GM23338 (cell line): ENCODE measurements around the gene F13A1.

Source experiments
- CREB1 ChIP-seq: fragments of 250-450 bp; sonication (Bioruptor Pico); IDR thresholded peaks from 2 replicates; pipeline ENCODE4 v1.5.0; 2020; ENCODE audit warnings: low read depth, mild to moderate bottlenecking, moderate library complexity
- EZH2 ChIP-seq: fragments of 200-600 bp; sonication (generic); IDR thresholded peaks from one replicate; pipeline ENCODE4 v1.8.0; 2017; ENCODE audit warnings: antibody characterized with exemption, mild to moderate bottlenecking, low read depth; ENCODE audit not compliant: unreplicated experiment
- EZH2phosphoT487 ChIP-seq: fragments of 200-600 bp; sonication (generic); IDR thresholded peaks from one replicate; pipeline ENCODE4 v1.8.1; 2018; ENCODE audit warnings: antibody characterized with exemption; ENCODE audit not compliant: unreplicated experiment
- JUNB ChIP-seq: IDR thresholded peaks from one replicate; pipeline ENCODE4 v1.6.1; 2016; ENCODE audit warnings: antibody characterized with exemption; ENCODE audit not compliant: unreplicated experiment
- POLR2AphosphoS5 ChIP-seq: IDR thresholded peaks from 2 replicates; pipeline ENCODE4 v1.6.1; 2016; ENCODE audit warnings: antibody characterized with exemption, low read depth
- ZNF114 ChIP-seq: fragments of 250-450 bp; sonication (Bioruptor Pico); IDR thresholded peaks from 2 replicates; pipeline ENCODE4 v1.5.0; 2020; ENCODE audit warnings: mild to moderate bottlenecking, moderate library complexity
- TF ChIP-seq, protein P1 (sequence below), 2 experiments: fragments of 200-600 bp in 1 of 2; sonication (generic) in 1 of 2; conservative IDR thresholded peaks; 2 replicates each; pipeline versions ENCODE4 v1.5.1 to v1.6.1; 2016 to 2017; ENCODE audit warnings: antibody characterized with exemption in 2 of 2, low read depth in 2 of 2, mild to moderate bottlenecking in 2 of 2, moderate library complexity in 1 of 2
- TF ChIP-seq, protein P2 (sequence below): IDR thresholded peaks from one replicate; pipeline ENCODE4 v1.6.1; 2018; ENCODE audit warnings: antibody characterized with exemption; ENCODE audit not compliant: unreplicated experiment
- TF ChIP-seq, protein P3 (sequence below): fragments of 250-450 bp; sonication (Bioruptor Pico); IDR thresholded peaks from 2 replicates; pipeline ENCODE4 v1.5.0; 2020; ENCODE audit warnings: mild to moderate bottlenecking, moderate library complexity
- TF ChIP-seq, protein P4 (sequence below): IDR thresholded peaks from 2 replicates; pipeline ENCODE4 v1.6.1; 2016; ENCODE audit warnings: antibody characterized with exemption

DNA sequence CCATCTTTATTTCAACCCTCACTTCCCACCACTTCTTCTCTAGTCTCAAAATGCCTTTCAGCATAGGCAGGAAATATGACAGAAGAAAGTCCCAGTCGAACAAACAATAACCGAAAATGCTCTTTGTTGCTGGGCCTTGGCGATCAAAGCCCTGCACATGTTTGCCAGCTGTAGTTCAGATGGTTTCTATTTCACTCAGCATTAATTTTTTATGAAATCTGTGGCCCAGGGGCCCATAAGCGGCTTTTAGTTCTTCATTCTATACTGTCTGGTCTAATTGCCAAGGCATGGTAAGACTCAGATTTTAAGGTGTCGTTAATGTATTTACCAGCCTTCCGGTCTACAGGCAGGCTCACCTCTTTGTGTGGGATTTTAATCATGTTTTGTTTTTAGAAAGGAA lies 10.9 kb upstream of the F13A1 start:
- TF ChIP-seq, protein P1, sequence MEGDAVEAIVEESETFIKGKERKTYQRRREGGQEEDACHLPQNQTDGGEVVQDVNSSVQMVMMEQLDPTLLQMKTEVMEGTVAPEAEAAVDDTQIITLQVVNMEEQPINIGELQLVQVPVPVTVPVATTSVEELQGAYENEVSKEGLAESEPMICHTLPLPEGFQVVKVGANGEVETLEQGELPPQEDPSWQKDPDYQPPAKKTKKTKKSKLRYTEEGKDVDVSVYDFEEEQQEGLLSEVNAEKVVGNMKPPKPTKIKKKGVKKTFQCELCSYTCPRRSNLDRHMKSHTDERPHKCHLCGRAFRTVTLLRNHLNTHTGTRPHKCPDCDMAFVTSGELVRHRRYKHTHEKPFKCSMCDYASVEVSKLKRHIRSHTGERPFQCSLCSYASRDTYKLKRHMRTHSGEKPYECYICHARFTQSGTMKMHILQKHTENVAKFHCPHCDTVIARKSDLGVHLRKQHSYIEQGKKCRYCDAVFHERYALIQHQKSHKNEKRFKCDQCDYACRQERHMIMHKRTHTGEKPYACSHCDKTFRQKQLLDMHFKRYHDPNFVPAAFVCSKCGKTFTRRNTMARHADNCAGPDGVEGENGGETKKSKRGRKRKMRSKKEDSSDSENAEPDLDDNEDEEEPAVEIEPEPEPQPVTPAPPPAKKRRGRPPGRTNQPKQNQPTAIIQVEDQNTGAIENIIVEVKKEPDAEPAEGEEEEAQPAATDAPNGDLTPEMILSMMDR (conservative IDR thresholded peaks at IDR 0.05; ENCODE audit: low read depth in 2 of 2), result no peak
- no peak for TF ChIP-seq EZH2
- TF ChIP-seq, protein P2, sequence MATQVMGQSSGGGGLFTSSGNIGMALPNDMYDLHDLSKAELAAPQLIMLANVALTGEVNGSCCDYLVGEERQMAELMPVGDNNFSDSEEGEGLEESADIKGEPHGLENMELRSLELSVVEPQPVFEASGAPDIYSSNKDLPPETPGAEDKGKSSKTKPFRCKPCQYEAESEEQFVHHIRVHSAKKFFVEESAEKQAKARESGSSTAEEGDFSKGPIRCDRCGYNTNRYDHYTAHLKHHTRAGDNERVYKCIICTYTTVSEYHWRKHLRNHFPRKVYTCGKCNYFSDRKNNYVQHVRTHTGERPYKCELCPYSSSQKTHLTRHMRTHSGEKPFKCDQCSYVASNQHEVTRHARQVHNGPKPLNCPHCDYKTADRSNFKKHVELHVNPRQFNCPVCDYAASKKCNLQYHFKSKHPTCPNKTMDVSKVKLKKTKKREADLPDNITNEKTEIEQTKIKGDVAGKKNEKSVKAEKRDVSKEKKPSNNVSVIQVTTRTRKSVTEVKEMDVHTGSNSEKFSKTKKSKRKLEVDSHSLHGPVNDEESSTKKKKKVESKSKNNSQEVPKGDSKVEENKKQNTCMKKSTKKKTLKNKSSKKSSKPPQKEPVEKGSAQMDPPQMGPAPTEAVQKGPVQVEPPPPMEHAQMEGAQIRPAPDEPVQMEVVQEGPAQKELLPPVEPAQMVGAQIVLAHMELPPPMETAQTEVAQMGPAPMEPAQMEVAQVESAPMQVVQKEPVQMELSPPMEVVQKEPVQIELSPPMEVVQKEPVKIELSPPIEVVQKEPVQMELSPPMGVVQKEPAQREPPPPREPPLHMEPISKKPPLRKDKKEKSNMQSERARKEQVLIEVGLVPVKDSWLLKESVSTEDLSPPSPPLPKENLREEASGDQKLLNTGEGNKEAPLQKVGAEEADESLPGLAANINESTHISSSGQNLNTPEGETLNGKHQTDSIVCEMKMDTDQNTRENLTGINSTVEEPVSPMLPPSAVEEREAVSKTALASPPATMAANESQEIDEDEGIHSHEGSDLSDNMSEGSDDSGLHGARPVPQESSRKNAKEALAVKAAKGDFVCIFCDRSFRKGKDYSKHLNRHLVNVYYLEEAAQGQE, result no peak
- TF ChIP-seq POLR2AphosphoS5, result no peak
- TF ChIP-seq EZH2phosphoT487, result no peak
- TF ChIP-seq CREB1 (CRISPR knock-in tag), result no peak
- TF ChIP-seq ZNF114 (CRISPR knock-in tag), result no peak
- TF ChIP-seq, protein P3, sequence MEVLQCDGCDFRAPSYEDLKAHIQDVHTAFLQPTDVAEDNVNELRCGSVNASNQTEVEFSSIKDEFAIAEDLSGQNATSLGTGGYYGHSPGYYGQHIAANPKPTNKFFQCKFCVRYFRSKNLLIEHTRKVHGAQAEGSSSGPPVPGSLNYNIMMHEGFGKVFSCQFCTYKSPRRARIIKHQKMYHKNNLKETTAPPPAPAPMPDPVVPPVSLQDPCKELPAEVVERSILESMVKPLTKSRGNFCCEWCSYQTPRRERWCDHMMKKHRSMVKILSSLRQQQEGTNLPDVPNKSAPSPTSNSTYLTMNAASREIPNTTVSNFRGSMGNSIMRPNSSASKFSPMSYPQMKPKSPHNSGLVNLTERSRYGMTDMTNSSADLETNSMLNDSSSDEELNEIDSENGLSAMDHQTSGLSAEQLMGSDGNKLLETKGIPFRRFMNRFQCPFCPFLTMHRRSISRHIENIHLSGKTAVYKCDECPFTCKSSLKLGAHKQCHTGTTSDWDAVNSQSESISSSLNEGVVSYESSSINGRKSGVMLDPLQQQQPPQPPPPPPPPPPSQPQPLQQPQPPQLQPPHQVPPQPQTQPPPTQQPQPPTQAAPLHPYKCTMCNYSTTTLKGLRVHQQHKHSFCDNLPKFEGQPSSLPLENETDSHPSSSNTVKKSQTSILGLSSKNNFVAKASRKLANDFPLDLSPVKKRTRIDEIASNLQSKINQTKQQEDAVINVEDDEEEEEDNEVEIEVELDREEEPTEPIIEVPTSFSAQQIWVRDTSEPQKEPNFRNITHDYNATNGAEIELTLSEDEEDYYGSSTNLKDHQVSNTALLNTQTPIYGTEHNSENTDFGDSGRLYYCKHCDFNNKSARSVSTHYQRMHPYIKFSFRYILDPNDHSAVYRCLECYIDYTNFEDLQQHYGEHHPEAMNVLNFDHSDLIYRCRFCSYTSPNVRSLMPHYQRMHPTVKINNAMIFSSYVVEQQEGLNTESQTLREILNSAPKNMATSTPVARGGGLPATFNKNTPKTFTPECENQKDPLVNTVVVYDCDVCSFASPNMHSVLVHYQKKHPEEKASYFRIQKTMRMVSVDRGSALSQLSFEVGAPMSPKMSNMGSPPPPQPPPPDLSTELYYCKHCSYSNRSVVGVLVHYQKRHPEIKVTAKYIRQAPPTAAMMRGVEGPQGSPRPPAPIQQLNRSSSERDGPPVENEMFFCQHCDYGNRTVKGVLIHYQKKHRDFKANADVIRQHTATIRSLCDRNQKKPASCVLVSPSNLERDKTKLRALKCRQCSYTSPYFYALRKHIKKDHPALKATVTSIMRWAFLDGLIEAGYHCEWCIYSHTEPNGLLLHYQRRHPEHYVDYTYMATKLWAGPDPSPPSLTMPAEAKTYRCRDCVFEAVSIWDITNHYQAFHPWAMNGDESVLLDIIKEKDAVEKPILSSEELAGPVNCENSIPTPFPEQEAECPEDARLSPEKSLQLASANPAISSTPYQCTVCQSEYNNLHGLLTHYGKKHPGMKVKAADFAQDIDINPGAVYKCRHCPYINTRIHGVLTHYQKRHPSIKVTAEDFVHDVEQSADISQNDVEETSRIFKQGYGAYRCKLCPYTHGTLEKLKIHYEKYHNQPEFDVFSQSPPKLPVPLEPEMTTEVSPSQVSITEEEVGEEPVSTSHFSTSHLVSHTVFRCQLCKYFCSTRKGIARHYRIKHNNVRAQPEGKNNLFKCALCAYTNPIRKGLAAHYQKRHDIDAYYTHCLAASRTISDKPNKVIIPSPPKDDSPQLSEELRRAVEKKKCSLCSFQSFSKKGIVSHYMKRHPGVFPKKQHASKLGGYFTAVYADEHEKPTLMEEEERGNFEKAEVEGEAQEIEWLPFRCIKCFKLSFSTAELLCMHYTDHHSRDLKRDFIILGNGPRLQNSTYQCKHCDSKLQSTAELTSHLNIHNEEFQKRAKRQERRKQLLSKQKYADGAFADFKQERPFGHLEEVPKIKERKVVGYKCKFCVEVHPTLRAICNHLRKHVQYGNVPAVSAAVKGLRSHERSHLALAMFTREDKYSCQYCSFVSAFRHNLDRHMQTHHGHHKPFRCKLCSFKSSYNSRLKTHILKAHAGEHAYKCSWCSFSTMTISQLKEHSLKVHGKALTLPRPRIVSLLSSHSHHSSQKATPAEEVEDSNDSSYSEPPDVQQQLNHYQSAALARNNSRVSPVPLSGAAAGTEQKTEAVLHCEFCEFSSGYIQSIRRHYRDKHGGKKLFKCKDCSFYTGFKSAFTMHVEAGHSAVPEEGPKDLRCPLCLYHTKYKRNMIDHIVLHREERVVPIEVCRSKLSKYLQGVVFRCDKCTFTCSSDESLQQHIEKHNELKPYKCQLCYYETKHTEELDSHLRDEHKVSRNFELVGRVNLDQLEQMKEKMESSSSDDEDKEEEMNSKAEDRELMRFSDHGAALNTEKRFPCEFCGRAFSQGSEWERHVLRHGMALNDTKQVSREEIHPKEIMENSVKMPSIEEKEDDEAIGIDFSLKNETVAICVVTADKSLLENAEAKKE (CRISPR knock-in tag), result no peak
- TF ChIP-seq, protein P4, sequence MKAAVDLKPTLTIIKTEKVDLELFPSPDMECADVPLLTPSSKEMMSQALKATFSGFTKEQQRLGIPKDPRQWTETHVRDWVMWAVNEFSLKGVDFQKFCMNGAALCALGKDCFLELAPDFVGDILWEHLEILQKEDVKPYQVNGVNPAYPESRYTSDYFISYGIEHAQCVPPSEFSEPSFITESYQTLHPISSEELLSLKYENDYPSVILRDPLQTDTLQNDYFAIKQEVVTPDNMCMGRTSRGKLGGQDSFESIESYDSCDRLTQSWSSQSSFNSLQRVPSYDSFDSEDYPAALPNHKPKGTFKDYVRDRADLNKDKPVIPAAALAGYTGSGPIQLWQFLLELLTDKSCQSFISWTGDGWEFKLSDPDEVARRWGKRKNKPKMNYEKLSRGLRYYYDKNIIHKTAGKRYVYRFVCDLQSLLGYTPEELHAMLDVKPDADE, result no peak
- no peak for TF ChIP-seq JUNB
